ENCODE data around the gene GUCA1A.
"Not testable (repeated sequence)": the region's sequence is repeated elsewhere in the genome, so short reads cannot be mapped to it uniquely, and the experiment has no call there.

Gene GUCA1A

DNA sequence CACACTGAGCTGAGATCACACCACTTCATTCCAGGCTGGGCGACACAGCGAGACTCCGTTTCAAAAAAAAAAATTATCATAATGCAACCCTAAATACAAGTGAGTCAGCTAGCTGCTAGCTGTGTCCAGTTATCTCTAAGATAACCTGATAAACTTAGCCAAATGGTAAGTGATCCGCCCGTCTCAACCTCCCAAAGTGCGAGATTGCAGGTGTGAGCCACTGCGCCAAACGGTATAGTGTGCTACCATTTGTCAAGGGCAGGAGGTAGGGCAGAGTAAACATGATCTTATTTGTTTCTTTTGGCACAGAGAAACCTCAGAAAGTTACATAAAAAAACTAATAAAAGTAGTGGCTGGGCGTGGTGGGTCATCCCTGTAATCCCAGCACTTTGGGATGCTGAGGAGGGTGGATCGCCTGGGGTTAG is 26.0 kb upstream of the GUCA1A start:
- TF ChIP-seq, protein P1, sequence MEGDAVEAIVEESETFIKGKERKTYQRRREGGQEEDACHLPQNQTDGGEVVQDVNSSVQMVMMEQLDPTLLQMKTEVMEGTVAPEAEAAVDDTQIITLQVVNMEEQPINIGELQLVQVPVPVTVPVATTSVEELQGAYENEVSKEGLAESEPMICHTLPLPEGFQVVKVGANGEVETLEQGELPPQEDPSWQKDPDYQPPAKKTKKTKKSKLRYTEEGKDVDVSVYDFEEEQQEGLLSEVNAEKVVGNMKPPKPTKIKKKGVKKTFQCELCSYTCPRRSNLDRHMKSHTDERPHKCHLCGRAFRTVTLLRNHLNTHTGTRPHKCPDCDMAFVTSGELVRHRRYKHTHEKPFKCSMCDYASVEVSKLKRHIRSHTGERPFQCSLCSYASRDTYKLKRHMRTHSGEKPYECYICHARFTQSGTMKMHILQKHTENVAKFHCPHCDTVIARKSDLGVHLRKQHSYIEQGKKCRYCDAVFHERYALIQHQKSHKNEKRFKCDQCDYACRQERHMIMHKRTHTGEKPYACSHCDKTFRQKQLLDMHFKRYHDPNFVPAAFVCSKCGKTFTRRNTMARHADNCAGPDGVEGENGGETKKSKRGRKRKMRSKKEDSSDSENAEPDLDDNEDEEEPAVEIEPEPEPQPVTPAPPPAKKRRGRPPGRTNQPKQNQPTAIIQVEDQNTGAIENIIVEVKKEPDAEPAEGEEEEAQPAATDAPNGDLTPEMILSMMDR (IDR thresholded peaks at IDR 0.05; ENCODE audit: low read depth, low read length): no peak
- H3K4me3 ChIP-seq (ENCODE audit: low read depth, low read length): no peak overlapping the region

DNA sequence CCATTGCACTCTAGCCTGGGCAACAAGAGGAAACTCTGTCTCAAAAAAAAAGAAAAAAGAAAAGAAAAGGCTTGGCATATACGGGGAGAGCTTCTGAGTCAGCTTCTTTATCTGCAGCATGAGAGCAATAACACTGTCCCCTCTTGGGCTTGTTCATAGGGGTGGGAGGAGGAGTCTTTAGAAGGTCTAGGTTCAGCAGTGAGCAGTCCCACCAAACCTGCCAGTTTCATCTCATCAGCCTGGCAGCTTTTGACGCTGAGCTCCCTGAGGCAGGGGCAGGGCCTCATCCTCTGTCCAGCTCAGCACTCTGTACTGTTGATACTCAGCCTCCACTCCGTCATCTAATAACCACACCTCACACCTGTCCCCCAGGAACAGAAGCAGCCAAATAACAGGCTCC is 25.1 kb upstream of the GUCA1A start:
- no peak overlapping the region for H3K4me3 ChIP-seq (ENCODE audit: low read depth, low read length)
- TF ChIP-seq, protein P1 (IDR thresholded peaks at IDR 0.05; ENCODE audit: low read depth, low read length): no peak

DNA sequence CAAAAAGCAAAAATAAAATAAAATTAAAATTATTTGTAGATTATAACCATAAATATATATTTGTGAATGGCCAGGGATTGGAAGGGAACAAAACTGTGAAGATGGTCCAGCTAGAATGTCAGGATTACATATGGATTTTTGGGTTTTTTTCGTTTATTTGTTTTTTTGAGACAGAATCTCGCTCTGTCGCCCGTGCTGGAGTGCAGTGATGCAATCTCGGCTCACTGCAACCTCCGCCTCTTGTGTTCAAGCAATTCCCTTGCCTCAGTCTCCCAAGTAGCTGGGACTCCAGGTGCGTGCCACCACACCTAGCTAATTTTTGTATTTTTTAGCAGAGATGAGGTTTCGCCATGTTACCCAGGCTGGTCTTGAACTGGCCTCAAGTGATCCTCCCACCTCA is 22.9 kb upstream of the GUCA1A start:
- TF ChIP-seq, protein P1 (IDR thresholded peaks at IDR 0.05; ENCODE audit: low read depth, low read length): no peak
- H3K4me3 ChIP-seq (ENCODE audit: low read depth, low read length): no peak overlapping the region

DNA sequence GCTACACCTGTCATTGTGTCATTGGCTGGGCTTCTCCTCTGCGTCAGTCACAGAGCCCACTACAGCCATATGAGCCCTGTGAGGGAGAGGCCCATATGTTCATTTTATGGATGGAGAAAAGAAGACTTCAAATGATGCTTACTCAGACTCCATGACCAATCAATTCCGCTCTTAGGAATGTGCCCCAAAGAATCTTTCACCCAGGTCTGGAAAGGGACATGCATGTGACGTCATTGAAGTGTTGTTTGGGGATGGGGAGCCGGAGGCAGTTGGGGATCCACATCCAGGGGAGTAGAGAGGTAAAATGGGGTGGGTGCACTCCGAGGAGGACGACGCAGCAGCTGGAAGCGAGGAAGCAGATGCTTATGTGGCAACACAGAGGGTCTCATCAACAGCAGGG is 21.1 kb upstream of the GUCA1A start:
- TF ChIP-seq, protein P1 (IDR thresholded peaks at IDR 0.05; ENCODE audit: low read depth, low read length): no peak

DNA sequence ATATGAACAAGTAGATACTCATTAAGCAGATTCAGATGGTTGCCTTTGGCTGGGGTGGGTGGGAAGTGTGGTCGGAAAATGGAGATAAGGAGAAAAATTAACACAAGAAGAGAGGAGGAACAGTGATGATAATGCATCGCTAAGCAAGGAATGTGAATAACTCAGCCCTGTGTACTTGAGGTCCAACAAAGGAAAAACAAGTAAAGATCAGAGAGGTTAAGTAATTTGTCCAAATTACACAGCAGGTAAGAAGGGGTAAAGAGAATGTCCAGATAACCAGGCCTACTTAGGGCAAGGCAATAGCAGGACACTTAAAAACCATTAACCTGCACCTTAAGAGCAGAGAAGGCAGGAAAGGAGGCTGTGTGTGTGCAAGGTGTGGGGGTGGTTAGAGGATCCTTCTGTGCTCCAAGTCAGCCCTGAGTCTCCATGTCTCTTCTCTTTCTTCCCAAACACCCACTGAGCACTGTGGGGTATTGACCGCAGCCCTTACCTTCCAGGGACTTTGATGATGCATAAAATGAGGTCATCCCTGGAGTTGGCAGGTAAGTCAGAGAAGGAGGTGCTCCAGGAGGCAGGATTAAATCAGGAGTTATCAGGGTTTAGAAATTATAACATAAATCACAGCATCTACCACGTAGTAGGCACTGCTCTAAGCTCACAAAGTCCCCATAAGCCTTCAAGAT is 20.5 kb upstream of the GUCA1A start:
- not testable (repeated sequence) for H3K4me3 ChIP-seq (ENCODE audit: low read depth, low read length)

More for the DNA sequence above, 21.1 kb upstream of the GUCA1A start:
- no peak overlapping the region for H3K4me3 ChIP-seq (ENCODE audit: low read depth, low read length)

DNA sequence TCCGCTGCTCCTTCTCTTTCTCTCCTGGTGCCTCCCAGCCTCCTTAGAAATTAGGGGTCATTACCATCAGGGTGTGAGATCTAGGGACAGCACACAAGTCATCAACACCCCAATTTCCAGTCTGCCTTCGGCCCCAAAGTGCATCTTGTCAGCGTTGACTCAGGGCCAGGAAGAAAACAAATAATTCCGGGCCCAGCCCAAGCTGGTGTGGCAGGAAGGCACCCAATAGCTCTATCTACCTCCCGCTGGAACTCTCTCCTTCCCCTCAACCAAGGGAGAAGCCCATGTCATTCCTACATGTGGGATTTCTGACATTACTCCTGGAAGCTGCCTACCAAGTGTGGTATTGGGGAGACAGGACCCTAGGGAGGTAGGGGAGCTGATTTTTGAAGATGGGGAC is 19.2 kb upstream of the GUCA1A start:
- no peak overlapping the region for H3K4me3 ChIP-seq (ENCODE audit: low read depth, low read length)
- TF ChIP-seq, protein P1 (IDR thresholded peaks at IDR 0.05; ENCODE audit: low read depth, low read length): no peak

DNA sequence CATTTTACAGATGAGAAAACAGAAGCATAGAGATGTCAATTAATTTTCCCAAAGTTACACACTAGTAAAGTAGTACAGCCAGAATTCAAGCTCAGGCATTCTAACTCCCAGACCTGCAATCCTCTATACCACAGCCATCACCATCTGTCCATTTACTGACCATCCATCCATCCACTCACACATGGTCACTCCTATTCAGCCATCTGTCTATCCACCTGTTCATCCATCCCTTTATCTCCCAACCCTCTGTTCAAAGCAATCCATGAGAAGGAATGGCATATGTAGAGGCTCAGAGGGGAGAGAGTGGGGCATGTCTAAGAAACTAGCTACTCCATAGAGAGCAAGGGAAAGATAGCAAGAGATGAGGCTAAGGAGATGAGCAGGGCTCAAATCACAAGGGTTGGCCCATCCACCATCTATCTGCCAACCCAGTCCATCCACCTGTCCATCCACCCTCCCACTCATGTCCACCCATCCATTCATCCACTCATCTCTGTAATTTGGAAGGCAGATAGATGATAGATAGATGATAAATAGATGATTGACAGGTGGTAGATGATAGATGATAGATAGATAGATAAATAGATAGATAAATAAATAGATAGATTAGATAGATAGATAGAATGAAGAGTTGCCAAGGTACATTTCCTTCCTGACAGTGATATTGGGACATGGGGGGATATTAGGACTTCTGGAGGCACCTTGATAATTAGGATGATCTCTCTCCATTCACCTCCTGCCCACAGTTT is 18.5 kb upstream of the GUCA1A start:
- TF ChIP-seq, protein P1 (IDR thresholded peaks at IDR 0.05; ENCODE audit: low read depth, low read length): no peak
- no peak overlapping the region for H3K4me3 ChIP-seq (ENCODE audit: low read depth, low read length)

Measured in WI38 (cell line).